ENCODE results near the gene CCDC152.
"Not testable (repeated sequence)": the region's sequence is repeated elsewhere in the genome, so short reads cannot be mapped to it uniquely, and the experiment has no call there.

Gene CCDC152

GRCh38 chr5:42756606-42757601 is at the start of gene CCDC152:
TSS of gene CCDC152 (plus strand) at chr5:42756818. CDS start at chr5:42759122, 2,304 bp downstream.
- no peak for DNase-seq (ENCODE audit: low spot score in 2 of 2)
- H3K4me1 Mint-ChIP-seq: peaks cover 5% of the 10 kb centered on the region

GRCh38 chr5:42715785-42716184 is 40.8 kb upstream of the CCDC152 start:
- peaks cover 8% of the 10 kb centered on the region for H3K4me1 Mint-ChIP-seq
- ATAC-seq (ENCODE audit: low read depth) (no peak), DNase-seq (ENCODE audit: low spot score in 2 of 2) (no peak)
- H3K4me3 Mint-ChIP-seq: no peak overlapping the region
- H3K27ac Mint-ChIP-seq: no peak overlapping the region
- peaks cover 8% of the 10 kb centered on the region for H3K27me3 Mint-ChIP-seq
- no peaks in the 10 kb centered on the region for H3K36me3 Mint-ChIP-seq
- no peaks in the 10 kb centered on the region for H3K9me3 Mint-ChIP-seq

More at GRCh38 chr5:42756606-42757601, at the start of gene CCDC152:
- Mint-ChIP-seq H3K9me3 (no peaks in the 10 kb centered on the region), H3K27me3 (peaks cover 3% of the 10 kb centered on the region), H3K36me3 (no peaks in the 10 kb centered on the region), H3K27ac (peak within 1 kb of the TSS; percentile 28), H3K4me3 (peak within 1 kb of the TSS; percentile 84)
- peak; percentile 87 for ATAC-seq (ENCODE audit: low read depth)

- Mint-ChIP-seq H3K27ac (no peak overlapping the region), H3K36me3 (no peaks in the 10 kb centered on the region), H3K4me3 (no peak overlapping the region), H3K4me1 (peaks cover 8% of the 10 kb centered on the region), H3K27me3 (peaks cover 15% of the 10 kb centered on the region), H3K9me3 (no peaks in the 10 kb centered on the region)
- no peak for DNase-seq (ENCODE audit: low spot score in 2 of 2)
- ATAC-seq (ENCODE audit: low read depth): peak; percentile 38
These were observed 38.0 kb upstream of the CCDC152 start for GRCh38 chr5:42718591-42718990.

GRCh38 chr5:42719034-42719433 is 37.6 kb upstream of the CCDC152 start:
- peaks cover 8% of the 10 kb centered on the region for H3K4me1 Mint-ChIP-seq
- no peak for ATAC-seq (ENCODE audit: low read depth)
- DNase-seq (ENCODE audit: low spot score in 2 of 2): no peak
- no peak overlapping the region for H3K27ac Mint-ChIP-seq
- H3K27me3 Mint-ChIP-seq: peaks cover 16% of the 10 kb centered on the region
- H3K9me3 Mint-ChIP-seq: no peaks in the 10 kb centered on the region
- no peak overlapping the region for H3K4me3 Mint-ChIP-seq
- no peaks in the 10 kb centered on the region for H3K36me3 Mint-ChIP-seq

GRCh38 chr5:42720251-42720650 is 36.4 kb upstream of the CCDC152 start:
- ATAC-seq (ENCODE audit: low read depth): no peak
- H3K4me1 Mint-ChIP-seq: peaks cover 8% of the 10 kb centered on the region
- no peak for DNase-seq (ENCODE audit: low spot score in 2 of 2)

GRCh38 chr5:42721484-42721883 is 35.1 kb upstream of the CCDC152 start:
- ATAC-seq (ENCODE audit: low read depth): no peak
- H3K9me3 Mint-ChIP-seq: no peaks in the 10 kb centered on the region
- H3K36me3 Mint-ChIP-seq: no peaks in the 10 kb centered on the region
- no peak overlapping the region for H3K4me3 Mint-ChIP-seq
- peaks cover 8% of the 10 kb centered on the region for H3K4me1 Mint-ChIP-seq
- H3K27ac Mint-ChIP-seq: no peak overlapping the region
- H3K27me3 Mint-ChIP-seq: peaks cover 14% of the 10 kb centered on the region
- DNase-seq (ENCODE audit: low spot score in 2 of 2): no peak

More at GRCh38 chr5:42720251-42720650, 36.4 kb upstream of the CCDC152 start:
- Mint-ChIP-seq H3K27ac (no peak overlapping the region), H3K36me3 (no peaks in the 10 kb centered on the region), H3K27me3 (peaks cover 16% of the 10 kb centered on the region), H3K9me3 (no peaks in the 10 kb centered on the region), H3K4me3 (no peak overlapping the region)

GRCh38 chr5:42734531-42735058 is 22.0 kb upstream of the CCDC152 start:
- H3K4me1 Mint-ChIP-seq; ATAC-seq (ENCODE audit: low read depth); H3K4me3 Mint-ChIP-seq; H3K36me3 Mint-ChIP-seq; H3K27me3 Mint-ChIP-seq; DNase-seq (ENCODE audit: low spot score in 2 of 2); H3K27ac Mint-ChIP-seq; H3K9me3 Mint-ChIP-seq: not testable (repeated sequence)

GRCh38 chr5:42740920-42741319 is 15.7 kb upstream of the CCDC152 start:
- Mint-ChIP-seq H3K9me3 (no peaks in the 10 kb centered on the region), H3K4me1 (no peaks in the 10 kb centered on the region), H3K27ac (no peak overlapping the region), H3K27me3 (no peaks in the 10 kb centered on the region), H3K4me3 (no peak overlapping the region), H3K36me3 (no peaks in the 10 kb centered on the region)
- DNase-seq (ENCODE audit: low spot score in 2 of 2) (no peak), ATAC-seq (ENCODE audit: low read depth) (no peak)

GRCh38 chr5:42745426-42745825 is 11.2 kb upstream of the CCDC152 start:
- Mint-ChIP-seq H3K4me3 (no peak overlapping the region), H3K27ac (no peak overlapping the region), H3K36me3 (no peaks in the 10 kb centered on the region), H3K27me3 (no peaks in the 10 kb centered on the region), H3K4me1 (peaks cover 2% of the 10 kb centered on the region), H3K9me3 (no peaks in the 10 kb centered on the region)
- no peak for ATAC-seq (ENCODE audit: low read depth)
- DNase-seq (ENCODE audit: low spot score in 2 of 2): no peak

- Mint-ChIP-seq H3K4me3 (no peak overlapping the region), H3K36me3 (no peaks in the 10 kb centered on the region), H3K27ac (no peak overlapping the region), H3K9me3 (no peaks in the 10 kb centered on the region), H3K4me1 (peaks cover 2% of the 10 kb centered on the region), H3K27me3 (no peaks in the 10 kb centered on the region)
- DNase-seq (ENCODE audit: low spot score in 2 of 2) (no peak), ATAC-seq (ENCODE audit: low read depth) (no peak)
These were observed 10.8 kb upstream of the CCDC152 start for GRCh38 chr5:42745856-42746255.

- peak overlapping the region; percentile 58 for H3K27ac Mint-ChIP-seq
- H3K4me1 Mint-ChIP-seq: peaks cover 2% of the 10 kb centered on the region
- ATAC-seq (ENCODE audit: low read depth) (no peak), DNase-seq (ENCODE audit: low spot score in 2 of 2) (no peak)
- H3K27me3 Mint-ChIP-seq: no peaks in the 10 kb centered on the region
- no peaks in the 10 kb centered on the region for H3K36me3 Mint-ChIP-seq
- no peaks in the 10 kb centered on the region for H3K9me3 Mint-ChIP-seq
- no peak overlapping the region for H3K4me3 Mint-ChIP-seq
These were observed 7.6 kb upstream of the CCDC152 start for GRCh38 chr5:42749020-42749419.

- H3K4me3 Mint-ChIP-seq: no peak overlapping the region
- H3K36me3 Mint-ChIP-seq: no peaks in the 10 kb centered on the region
- H3K4me1 Mint-ChIP-seq: peaks cover 2% of the 10 kb centered on the region
- H3K27me3 Mint-ChIP-seq: no peaks in the 10 kb centered on the region
- ATAC-seq (ENCODE audit: low read depth) (no peak), DNase-seq (ENCODE audit: low spot score in 2 of 2) (no peak)
- H3K9me3 Mint-ChIP-seq: no peaks in the 10 kb centered on the region
- H3K27ac Mint-ChIP-seq: no peak overlapping the region
These were observed 6.1 kb upstream of the CCDC152 start for GRCh38 chr5:42750507-42750906.

- no peak for DNase-seq (ENCODE audit: low spot score in 2 of 2)
- Mint-ChIP-seq H3K27me3 (no peaks in the 10 kb centered on the region), H3K36me3 (no peaks in the 10 kb centered on the region), H3K9me3 (no peaks in the 10 kb centered on the region), H3K4me3 (no peak overlapping the region), H3K4me1 (peaks cover 2% of the 10 kb centered on the region), H3K27ac (no peak overlapping the region)
- ATAC-seq (ENCODE audit: low read depth): no peak
These were observed 5.6 kb upstream of the CCDC152 start for GRCh38 chr5:42751044-42751443.

GRCh38 chr5:42753099-42753498 is 3.5 kb upstream of the CCDC152 start:
- peaks cover 8% of the 10 kb centered on the region for H3K4me1 Mint-ChIP-seq
- ATAC-seq (ENCODE audit: low read depth) (no peak), DNase-seq (ENCODE audit: low spot score in 2 of 2) (no peak)
- no peak overlapping the region for H3K27ac Mint-ChIP-seq
- no peaks in the 10 kb centered on the region for H3K9me3 Mint-ChIP-seq
- no peak overlapping the region for H3K4me3 Mint-ChIP-seq
- H3K36me3 Mint-ChIP-seq: no peaks in the 10 kb centered on the region
- H3K27me3 Mint-ChIP-seq: no peaks in the 10 kb centered on the region

All from memory B cell (primary cell).